EH (cell line): ENCODE results near the gene NAT14.

ENCODE experiments used
- DNase-seq: peaks from one replicate; pipeline ENCODE4 v3.0.0-alpha.2; 2015; ENCODE audit warnings: low read depth

Gene NAT14

DNA sequence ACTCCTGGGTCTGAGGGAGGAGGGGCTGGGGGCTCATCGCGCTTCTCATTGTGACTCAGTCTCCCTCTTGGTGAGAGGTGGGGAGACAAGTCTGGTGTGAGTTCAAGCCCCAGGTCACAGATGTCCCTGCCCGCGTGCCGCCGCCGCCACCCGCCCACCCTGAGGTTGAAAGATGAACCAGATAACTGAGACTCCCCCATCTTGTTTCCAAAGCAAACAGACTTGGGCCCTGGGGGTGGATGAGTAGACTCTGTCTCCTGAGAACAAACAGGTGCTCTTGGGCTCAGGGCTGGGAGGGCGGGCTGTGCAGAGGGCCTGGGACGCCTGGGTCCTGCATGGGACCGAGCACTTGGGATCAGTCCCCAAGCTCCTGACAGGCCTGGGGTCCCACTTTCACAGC lies 51.4 kb downstream of the NAT14 start:
- no peak for DNase-seq
